Fibroblast of villous mesenchyme (primary cell): Measurements from ENCODE around the gene MTF1. TPM values are rescaled to one million over a fixed set of nuclear protein-coding genes. Genes with fewer than 3 reads are reported as not detected.

ENCODE experiments used
- DNase-seq: peaks from one replicate; pipeline ENCODE4 v3.0.0-alpha.2; 2010; ENCODE audit warnings: low read depth
- H3K4me3 ChIP-seq: 2 replicates; pipeline ENCODE4 v1.5.1; 2011; ENCODE audit warnings: low read depth, mild to moderate bottlenecking, low read length
- CTCF ChIP-seq: IDR thresholded peaks from 2 replicates; pipeline ENCODE4 v1.5.1; 2012; ENCODE audit warnings: low read depth, mild to moderate bottlenecking, low read length; ENCODE audit not compliant: insufficient read depth
- total RNA-seq: library from RNA; depleted of rRNA; stranded (reverse); fragments of >200 nt; gene quantifications from 2 replicates; pipeline ENCODE4 v1.2.3, GENCODE V29; 2012

MTF1 gene
- total RNA-seq, 1 donor = 5.6 TPM

GRCh38 chr1:37845049-37845646 is 14.2 kb downstream of the MTF1 start:
- H3K4me3 ChIP-seq = no peak overlapping the region
- no peak for DNase-seq
- no peak for TF ChIP-seq CTCF

GRCh38 chr1:37844536-37844935 is 14.9 kb downstream of the MTF1 start:
- no peak overlapping the region for H3K4me3 ChIP-seq
- DNase-seq = no peak
- TF ChIP-seq CTCF = no peak

GRCh38 chr1:37841652-37842051 is 17.7 kb downstream of the MTF1 start:
- H3K4me3 ChIP-seq = no peak overlapping the region
- no peak for TF ChIP-seq CTCF
- no peak for DNase-seq

- no peak for TF ChIP-seq CTCF
- DNase-seq = peak; percentile 11
- no peak overlapping the region for H3K4me3 ChIP-seq
These were observed 18.7 kb downstream of the MTF1 start for GRCh38 chr1:37840711-37841110.

GRCh38 chr1:37839676-37840075 is 19.7 kb downstream of the MTF1 start:
- H3K4me3 ChIP-seq = no peak overlapping the region
- TF ChIP-seq CTCF = no peak
- DNase-seq = no peak

GRCh38 chr1:37836788-37837187 is 22.6 kb downstream of the MTF1 start:
- H3K4me3 ChIP-seq = no peak overlapping the region
- TF ChIP-seq CTCF = no peak
- DNase-seq = no peak

- DNase-seq = no peak
- no peak overlapping the region for H3K4me3 ChIP-seq
- no peak for TF ChIP-seq CTCF
These were observed 27.6 kb downstream of the MTF1 start for GRCh38 chr1:37831809-37832208.
